DND-41 (cell line): ENCODE results near the gene CYP2A7.
"Not testable (repeated sequence)": the region's sequence is repeated elsewhere in the genome, so short reads cannot be mapped to it uniquely, and the experiment has no call there.

Source experiments
- ATAC-seq: fragments of 200-7000 bp; cut with Tn5 transposase; 3 replicates; pipeline ENCODE4 v1.9.1; 2021; ENCODE audit warnings: low read depth; ENCODE audit not compliant: insufficient read depth
- DNase-seq: peaks from one replicate; pipeline ENCODE4 v3.0.0-alpha.2; 2020
- H2AFZ ChIP-seq: 2 replicates; pipeline ENCODE4 v1.6.0; 2012; ENCODE audit warnings: low read depth, low read length
- H3K27ac ChIP-seq: 2 replicates; pipeline ENCODE4 v1.5.1; 2012; ENCODE audit warnings: low read length, inconsistent platforms
- H3K27me3 ChIP-seq: fragments of 200-600 bp; sonication (generic); 2 replicates; pipeline ENCODE4 v1.6.0; 2012; ENCODE audit warnings: low read length, mild to moderate bottlenecking, inconsistent platforms; ENCODE audit not compliant: insufficient read depth, poor library complexity
- H3K36me3 ChIP-seq: 2 replicates; pipeline ENCODE4 v1.5.1; 2012; ENCODE audit warnings: low read length, inconsistent platforms; ENCODE audit not compliant: insufficient read depth
- H3K4me1 ChIP-seq: 2 replicates; pipeline ENCODE4 v1.5.1; 2012; ENCODE audit warnings: mild to moderate bottlenecking, low read length; ENCODE audit not compliant: insufficient read depth
- H3K4me2 ChIP-seq: 2 replicates; pipeline ENCODE4 v1.6.0; 2012; ENCODE audit warnings: mild to moderate bottlenecking, moderate library complexity, low read length, inconsistent platforms; ENCODE audit not compliant: insufficient read depth
- H3K4me3 ChIP-seq, 2 experiments: fragments of 200-600 bp in 1 of 2; shearing (Covaris generic) in 1 of 2; 2 replicates each; pipeline ENCODE4 v1.5.1; 2012 to 2016; ENCODE audit warnings: inconsistent platforms in 2 of 2, low read length in 2 of 2, mild to moderate bottlenecking in 2 of 2, low read depth in 1 of 2, moderate library complexity in 1 of 2
- H3K79me2 ChIP-seq: 2 replicates; pipeline ENCODE4 v1.6.0; 2012; ENCODE audit warnings: low read length, inconsistent platforms; ENCODE audit not compliant: insufficient read depth
- H3K9ac ChIP-seq: 2 replicates; pipeline ENCODE4 v1.6.0; 2012; ENCODE audit warnings: low read depth, mild to moderate bottlenecking, inconsistent platforms, low read length, moderate library complexity
- H3K9me3 ChIP-seq: 2 replicates; pipeline ENCODE4 v1.5.1; 2012; ENCODE audit warnings: low read length, moderate library complexity, mild to moderate bottlenecking, inconsistent platforms; ENCODE audit not compliant: insufficient read depth, severe bottlenecking
- H4K20me1 ChIP-seq: 2 replicates; pipeline ENCODE4 v1.6.0; 2012; ENCODE audit warnings: low read length; ENCODE audit not compliant: insufficient read depth
- EZH2 ChIP-seq: IDR thresholded peaks from 3 replicates; pipeline ENCODE4 v1.6.1; 2012; ENCODE audit warnings: borderline replicate concordance, low read depth, mild to moderate bottlenecking, moderate library complexity, low read length, inconsistent platforms; ENCODE audit not compliant: severe bottlenecking
- TF ChIP-seq, protein P1 (sequence below): IDR thresholded peaks from 2 replicates; pipeline ENCODE4 v1.5.1; 2012; ENCODE audit warnings: borderline replicate concordance, low read length, moderate library complexity, mild to moderate bottlenecking; ENCODE audit not compliant: poor library complexity, severe bottlenecking; ENCODE audit errors: extremely low read depth

CYP2A7 gene

DNA sequence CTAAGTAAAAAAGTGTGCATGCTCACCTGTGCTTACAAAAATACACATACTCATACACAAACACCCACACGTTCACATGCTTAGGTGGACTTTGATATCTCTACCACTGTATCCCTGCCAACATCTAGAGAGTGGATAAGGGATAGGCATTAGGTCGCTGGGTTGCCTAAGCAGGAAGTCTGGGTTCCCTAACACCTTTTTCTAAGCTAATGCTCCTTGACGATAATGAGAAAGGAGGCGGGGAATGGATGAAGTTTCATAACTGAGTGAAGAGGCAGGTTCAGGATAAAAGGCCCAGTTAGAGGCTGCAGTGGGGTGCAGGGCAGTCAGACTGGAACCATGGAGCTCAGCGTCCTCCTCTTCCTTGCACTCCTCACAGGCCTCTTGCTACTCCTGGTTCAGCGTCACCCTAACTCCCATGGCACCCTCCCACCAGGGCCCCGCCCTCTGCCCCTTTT is 41.9 kb upstream of the CYP2A7 start:
- ATAC-seq (no peak), DNase-seq (no peak)
- H3K4me3 ChIP-seq, result no peak overlapping the region
- H3K36me3 ChIP-seq, result no peaks in the 10 kb centered on the region
- H3K9me3 ChIP-seq, result peaks cover 1% of the 10 kb centered on the region
- no peak overlapping the region for H3K4me2 ChIP-seq
- TF ChIP-seq, protein P1, sequence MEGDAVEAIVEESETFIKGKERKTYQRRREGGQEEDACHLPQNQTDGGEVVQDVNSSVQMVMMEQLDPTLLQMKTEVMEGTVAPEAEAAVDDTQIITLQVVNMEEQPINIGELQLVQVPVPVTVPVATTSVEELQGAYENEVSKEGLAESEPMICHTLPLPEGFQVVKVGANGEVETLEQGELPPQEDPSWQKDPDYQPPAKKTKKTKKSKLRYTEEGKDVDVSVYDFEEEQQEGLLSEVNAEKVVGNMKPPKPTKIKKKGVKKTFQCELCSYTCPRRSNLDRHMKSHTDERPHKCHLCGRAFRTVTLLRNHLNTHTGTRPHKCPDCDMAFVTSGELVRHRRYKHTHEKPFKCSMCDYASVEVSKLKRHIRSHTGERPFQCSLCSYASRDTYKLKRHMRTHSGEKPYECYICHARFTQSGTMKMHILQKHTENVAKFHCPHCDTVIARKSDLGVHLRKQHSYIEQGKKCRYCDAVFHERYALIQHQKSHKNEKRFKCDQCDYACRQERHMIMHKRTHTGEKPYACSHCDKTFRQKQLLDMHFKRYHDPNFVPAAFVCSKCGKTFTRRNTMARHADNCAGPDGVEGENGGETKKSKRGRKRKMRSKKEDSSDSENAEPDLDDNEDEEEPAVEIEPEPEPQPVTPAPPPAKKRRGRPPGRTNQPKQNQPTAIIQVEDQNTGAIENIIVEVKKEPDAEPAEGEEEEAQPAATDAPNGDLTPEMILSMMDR, result no peak
- TF ChIP-seq EZH2, result no peak
- H3K4me1 ChIP-seq, result no peaks in the 10 kb centered on the region
- H3K27ac ChIP-seq, result no peak overlapping the region
- H4K20me1 ChIP-seq, result no peaks in the 10 kb centered on the region
- H2AFZ ChIP-seq, result no peak overlapping the region
- no peaks in the 10 kb centered on the region for H3K79me2 ChIP-seq
- peaks cover 2% of the 10 kb centered on the region for H3K27me3 ChIP-seq
- H3K9ac ChIP-seq, result no peak overlapping the region

DNA sequence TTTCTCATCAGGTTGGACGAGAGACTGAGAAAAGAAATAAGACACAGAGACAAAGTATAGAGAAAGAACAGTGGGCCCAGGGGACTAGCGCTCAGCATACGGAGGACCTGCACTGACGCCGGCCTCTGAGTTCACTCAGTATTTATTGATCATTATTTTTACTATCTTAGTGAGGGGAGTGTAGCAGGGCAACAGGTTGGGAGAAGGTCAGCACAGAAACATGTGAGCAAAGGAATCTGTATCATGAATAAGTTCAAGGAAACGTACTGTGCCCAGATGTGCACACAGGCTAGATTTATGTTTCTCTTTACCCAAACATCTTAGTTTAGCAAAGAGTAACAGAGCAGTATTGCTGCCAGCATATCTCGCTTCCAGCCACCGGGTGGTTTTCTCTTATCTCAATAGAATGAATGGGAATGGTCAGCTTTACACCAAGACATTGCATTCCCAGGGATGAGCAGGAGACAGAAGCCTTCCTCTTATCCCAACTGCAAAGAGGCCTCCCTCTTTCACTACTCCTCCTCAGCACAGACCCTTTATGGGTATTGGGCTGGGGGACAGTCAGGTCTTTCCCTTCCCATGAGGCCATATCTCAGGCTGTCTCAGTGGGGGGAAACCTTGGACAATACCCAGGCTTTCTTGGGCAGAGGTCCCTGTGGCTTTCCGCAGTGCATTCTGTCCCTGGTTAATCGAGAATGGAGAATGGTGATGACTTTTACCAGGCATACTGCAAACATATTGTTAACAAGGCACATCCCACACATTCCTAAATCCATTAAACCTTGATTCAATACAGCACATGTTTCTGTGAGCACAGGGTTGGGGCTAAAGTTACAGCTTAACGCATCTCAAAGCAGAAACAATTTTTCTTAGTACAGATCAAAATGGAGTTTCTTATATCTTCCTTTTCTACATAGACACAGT is 40.5 kb upstream of the CYP2A7 start:
- not testable (repeated sequence) for H3K4me1 ChIP-seq, H3K27ac ChIP-seq, DNase-seq, H3K79me2 ChIP-seq, H3K27me3 ChIP-seq, ATAC-seq, H3K36me3 ChIP-seq, H3K4me2 ChIP-seq, H2AFZ ChIP-seq, H3K9ac ChIP-seq, H4K20me1 ChIP-seq, H3K4me3 ChIP-seq, H3K9me3 ChIP-seq

DNA sequence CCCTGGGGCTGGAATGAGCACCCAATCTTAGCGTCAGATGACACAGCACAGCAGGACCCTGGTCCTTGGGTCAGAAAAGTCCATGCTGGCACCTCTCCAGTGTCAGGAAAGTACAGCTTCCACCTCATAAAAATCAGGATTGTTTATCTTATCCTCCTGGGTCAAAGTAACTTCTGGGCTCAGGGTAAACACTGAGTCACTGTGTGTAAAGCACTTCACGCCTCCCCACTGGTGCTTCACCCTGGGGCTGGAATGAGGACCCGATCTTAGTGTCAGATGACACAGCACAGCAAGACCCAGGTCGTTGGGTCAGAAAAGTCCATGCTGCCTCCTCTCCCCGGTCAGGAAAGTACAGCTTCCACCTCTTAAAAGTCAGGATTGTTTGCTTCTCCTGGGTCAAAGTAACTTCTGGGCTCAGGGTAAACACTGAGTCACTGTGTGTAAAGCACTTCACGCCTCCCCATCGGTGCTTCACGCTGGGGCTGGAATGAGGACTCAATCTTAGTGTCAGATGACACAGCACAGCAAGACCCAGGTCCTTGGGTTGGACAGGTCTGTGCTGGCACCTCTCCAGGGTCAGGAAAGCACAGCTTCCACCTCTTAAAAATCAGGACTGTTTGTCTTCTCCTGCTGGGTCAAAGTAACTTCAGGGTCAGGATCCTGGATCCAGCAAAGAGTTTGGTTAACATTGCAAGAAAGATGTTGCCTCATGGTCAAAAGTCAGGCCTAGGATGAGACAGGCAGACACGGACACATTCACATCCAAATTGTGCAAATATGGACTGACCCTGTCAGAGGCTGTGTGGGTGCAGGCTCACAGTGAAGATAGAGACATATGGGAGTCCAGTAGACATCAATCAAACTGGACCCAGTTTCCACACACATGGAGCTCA is 39.2 kb upstream of the CYP2A7 start:
- H3K4me3 ChIP-seq, result no peak overlapping the region
- no peaks in the 10 kb centered on the region for H3K36me3 ChIP-seq
- H3K4me1 ChIP-seq, result no peaks in the 10 kb centered on the region
- H4K20me1 ChIP-seq, result no peaks in the 10 kb centered on the region
- H3K9ac ChIP-seq, result no peak overlapping the region
- H2AFZ ChIP-seq, result no peak overlapping the region
- TF ChIP-seq, protein P1, result no peak
- ATAC-seq, result no peak
- no peak overlapping the region for H3K27ac ChIP-seq
- DNase-seq, result no peak
- peaks cover 3% of the 10 kb centered on the region for H3K9me3 ChIP-seq
- H3K79me2 ChIP-seq, result no peaks in the 10 kb centered on the region
- peaks cover 2% of the 10 kb centered on the region for H3K27me3 ChIP-seq
- H3K4me2 ChIP-seq, result no peak overlapping the region
